Upper lobe of left lung (tissue), 4 donors: ENCODE results near the gene TMED6.

ENCODE experiments used
- EP300 ChIP-seq, 4 donors: sonication (generic); formaldehyde crosslinking; IDR thresholded peaks; one replicate each; pipeline ENCODE4 v1.5.1; 2017; ENCODE audit warnings: antibody characterized with exemption in 4 of 4, control low read depth in 2 of 4
- POLR2A ChIP-seq, 4 donors: fragments of 450-650 bp; IDR thresholded peaks; one replicate each; pipeline ENCODE4 v1.5.1; 2016 to 2017; ENCODE audit warnings: antibody characterized with exemption in 4 of 4, mild to moderate bottlenecking in 2 of 4
- TF ChIP-seq, protein P1 (sequence below), 6 experiments: fragments of 450-650 bp in 4 of 6; fragments of 200-600 bp in 2 of 6; sonication (generic) in 2 of 6; IDR thresholded peaks; one replicate each; pipeline ENCODE4 v1.5.1; 2016 to 2019; ENCODE audit warnings: antibody characterized with exemption in 6 of 6

DNA sequence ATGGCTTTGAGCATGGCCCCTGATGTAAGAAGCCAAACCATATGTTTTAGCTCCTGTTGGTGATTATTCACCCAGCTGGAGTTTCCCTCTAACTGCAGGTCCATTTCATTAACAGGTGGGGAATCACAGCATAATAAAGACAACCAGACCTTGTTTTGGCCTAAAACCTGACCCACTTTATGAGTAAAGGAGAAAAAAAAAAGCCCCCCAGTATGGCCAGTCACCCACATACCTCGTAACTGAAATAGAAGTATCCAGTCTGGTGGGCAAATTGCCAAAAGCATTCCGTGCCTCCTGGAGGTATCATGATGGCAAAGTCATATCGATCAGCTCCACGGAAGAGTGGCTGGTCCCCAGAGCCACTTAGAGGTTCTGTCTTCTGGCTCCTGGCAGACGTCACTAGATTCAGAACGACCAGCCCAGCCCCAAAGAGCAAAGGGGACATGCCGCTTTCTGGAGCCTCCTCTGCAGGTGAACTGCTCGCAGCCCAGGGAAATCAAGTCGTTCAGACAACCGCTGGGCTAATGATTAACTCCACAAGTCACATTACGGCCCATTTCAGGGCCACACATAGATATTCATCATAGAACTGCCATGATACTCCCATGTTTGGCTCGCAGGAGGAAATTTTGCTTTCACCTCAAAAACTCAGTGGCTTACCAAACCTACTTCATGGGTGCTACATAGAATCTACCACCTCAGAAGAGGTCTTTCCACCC lies at the start of gene TMED6:
- no peak for TF ChIP-seq EP300 (IDR thresholded peaks at IDR 0.05)
- TF ChIP-seq POLR2A (IDR thresholded peaks at IDR 0.05), result no peak
- TF ChIP-seq, protein P1, sequence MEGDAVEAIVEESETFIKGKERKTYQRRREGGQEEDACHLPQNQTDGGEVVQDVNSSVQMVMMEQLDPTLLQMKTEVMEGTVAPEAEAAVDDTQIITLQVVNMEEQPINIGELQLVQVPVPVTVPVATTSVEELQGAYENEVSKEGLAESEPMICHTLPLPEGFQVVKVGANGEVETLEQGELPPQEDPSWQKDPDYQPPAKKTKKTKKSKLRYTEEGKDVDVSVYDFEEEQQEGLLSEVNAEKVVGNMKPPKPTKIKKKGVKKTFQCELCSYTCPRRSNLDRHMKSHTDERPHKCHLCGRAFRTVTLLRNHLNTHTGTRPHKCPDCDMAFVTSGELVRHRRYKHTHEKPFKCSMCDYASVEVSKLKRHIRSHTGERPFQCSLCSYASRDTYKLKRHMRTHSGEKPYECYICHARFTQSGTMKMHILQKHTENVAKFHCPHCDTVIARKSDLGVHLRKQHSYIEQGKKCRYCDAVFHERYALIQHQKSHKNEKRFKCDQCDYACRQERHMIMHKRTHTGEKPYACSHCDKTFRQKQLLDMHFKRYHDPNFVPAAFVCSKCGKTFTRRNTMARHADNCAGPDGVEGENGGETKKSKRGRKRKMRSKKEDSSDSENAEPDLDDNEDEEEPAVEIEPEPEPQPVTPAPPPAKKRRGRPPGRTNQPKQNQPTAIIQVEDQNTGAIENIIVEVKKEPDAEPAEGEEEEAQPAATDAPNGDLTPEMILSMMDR (IDR thresholded peaks at IDR 0.05), result no peak
